ENCODE results near the gene SAXO2.

- TF ChIP-seq LARP7 (IDR thresholded peaks at IDR 0.05), result no peak
- no peak for TF ChIP-seq REST (IDR thresholded peaks at IDR 0.05; ENCODE audit: low read depth, low read length)
- TF ChIP-seq CTCF (IDR thresholded peaks at IDR 0.05 in 2 of 3, conservative IDR thresholded peaks at IDR 0.05 in 1 of 3; ENCODE audit: control insufficient read depth in 2 of 3, extremely low read depth in 1 of 3, insufficient read depth in 1 of 3, low read depth in 3 of 3, low read length in 3 of 3), result no peak
- TF ChIP-seq NBN (IDR thresholded peaks at IDR 0.05), result no peak
- no peak for TF ChIP-seq STAT3 (IDR thresholded peaks at IDR 0.05; ENCODE audit: low read depth, low read length)
- no peak for TF ChIP-seq BCL11A (IDR thresholded peaks at IDR 0.05; ENCODE audit: low read depth, low read length)
- TF ChIP-seq NRF1 (conservative IDR thresholded peaks at IDR 0.05; ENCODE audit: low read depth, low read length), result no peak
- TF ChIP-seq ZNF592 (IDR thresholded peaks at IDR 0.05), result no peak
- no peak for TF ChIP-seq SMC3 (IDR thresholded peaks at IDR 0.05; ENCODE audit: borderline replicate concordance, low read length)
- TF ChIP-seq BCL3 (IDR thresholded peaks at IDR 0.05; ENCODE audit: borderline replicate concordance, insufficient read depth, low read depth, low read length, poor library complexity, severe bottlenecking), result no peak
- TF ChIP-seq HDGF (IDR thresholded peaks at IDR 0.05), result no peak
- no peak for TF ChIP-seq ZNF207 (IDR thresholded peaks at IDR 0.05; ENCODE audit: borderline replicate concordance)
- no peak for TF ChIP-seq BHLHE40 (IDR thresholded peaks at IDR 0.05; ENCODE audit: borderline replicate concordance in 1 of 2, low read depth in 2 of 2, low read length in 1 of 2)
Measured at GRCh38 chr15:82272154-82272553, 9.5 kb downstream of the SAXO2 start.
